Urothelium cell line (cell line): ENCODE data around the gene CD36.

Experiments
- DNase-seq: peaks from one replicate; pipeline ENCODE4 v3.0.0; 2011; ENCODE audit warnings: low spot score, mixed read lengths
- FAIRE-seq: peaks from 2 replicates; lab custom pipeline; 2011; peaks lifted over from hg19 to GRCh38; lab: Jason Lieb, UNC

The CD36 gene

DNA sequence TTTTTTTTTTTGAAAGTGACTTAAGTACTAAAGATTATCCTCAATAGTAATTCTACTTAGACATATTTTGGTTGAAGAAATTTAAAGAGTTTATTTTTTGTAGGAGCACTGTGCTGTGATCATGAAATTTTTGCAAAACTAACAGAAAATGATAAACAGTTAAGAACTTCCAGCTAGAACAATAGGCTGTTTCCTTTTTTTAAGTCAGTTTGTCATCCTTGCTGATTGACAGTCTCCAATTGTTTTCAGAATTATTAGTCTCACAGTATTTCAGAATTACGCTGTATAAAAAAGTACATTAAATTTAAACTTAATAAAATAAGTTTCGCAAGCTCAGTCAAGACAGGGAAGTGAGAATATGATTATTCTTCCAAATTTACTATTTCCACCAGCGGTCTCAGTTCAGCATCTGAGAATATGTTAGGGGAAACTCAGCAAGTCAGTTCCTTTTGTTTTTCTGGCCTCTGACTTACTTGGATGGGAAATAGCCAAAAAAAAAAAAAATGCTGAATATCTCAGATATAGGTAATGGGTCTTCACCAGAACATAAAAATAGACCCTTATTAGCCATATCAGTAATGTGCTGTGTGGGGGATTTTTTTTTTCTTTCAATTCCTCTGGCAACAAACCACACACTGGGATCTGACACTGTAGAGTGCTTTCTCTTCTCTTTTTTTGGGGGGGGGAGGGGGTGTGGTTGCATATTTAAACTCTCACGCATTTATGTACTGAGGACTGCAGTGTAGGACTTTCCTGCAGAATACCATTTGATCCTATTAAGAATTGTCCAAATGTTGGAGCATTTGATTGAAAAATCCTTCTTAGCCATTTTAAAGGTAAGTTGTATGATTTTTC is at the start of gene CD36:
Gene CD36, plus strand, starts transcription at position 732 of the 855 bp plus-strand sequence. CDS start 8,099 bp downstream, outside the sequence.
- no peak for FAIRE-seq
- DNase-seq = no peak

GRCh38 chr7:80589631-80590030 is 48.8 kb upstream of the CD36 start:
- DNase-seq (no peak), FAIRE-seq (no peak)

DNA sequence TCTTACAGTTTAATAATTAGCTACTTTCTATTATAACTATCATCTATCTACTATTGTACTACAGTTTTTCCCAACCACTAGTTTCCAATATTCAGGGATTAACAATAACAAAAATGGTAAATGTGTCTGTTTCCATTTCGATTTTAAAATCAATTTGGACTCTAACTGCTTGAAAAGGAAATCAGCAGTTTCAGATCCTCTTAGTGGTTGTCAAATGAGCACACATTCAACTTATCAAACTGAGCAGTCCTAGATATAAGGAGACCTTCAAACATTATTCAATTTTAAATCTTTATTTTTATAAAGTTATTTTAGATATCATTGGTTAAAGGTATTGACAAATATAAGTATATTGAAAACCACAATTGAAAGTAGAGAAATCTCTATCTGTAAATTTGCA is 46.8 kb upstream of the CD36 start:
- DNase-seq (no peak), FAIRE-seq (no peak)

DNA sequence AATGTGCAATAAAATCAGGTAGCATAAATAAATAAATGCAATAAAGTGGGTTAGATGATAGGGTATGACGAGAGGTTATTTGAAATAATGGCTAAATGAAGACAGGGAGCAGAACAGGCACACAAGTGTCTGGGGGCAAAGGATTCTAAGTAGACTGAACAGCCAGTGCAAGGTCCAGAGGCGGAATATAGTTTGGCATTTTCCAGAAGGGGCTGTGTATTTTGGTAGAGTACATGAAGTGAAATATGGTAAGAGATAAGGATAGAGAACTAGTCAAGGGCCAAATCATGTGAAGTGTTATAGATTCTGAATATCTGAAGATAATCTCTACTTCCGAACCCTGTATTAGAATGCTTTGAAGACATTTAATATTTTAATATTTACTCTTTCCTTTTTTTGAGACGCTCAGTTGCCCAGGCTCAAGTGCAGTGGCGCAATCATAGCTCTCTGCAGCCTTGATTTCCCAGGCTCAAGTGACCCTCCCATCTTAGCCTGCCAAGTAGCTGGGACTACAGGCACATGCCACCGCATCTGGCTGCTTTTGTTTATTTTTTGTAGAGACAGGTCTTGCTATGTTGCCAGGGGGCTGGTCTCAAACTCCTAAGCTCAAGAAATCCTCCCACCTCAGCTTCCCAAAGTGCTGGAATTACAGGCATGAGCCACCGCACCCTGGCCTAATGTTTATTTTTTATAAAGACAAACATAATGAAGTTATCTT is 44.4 kb upstream of the CD36 start:
- FAIRE-seq = no peak

DNA sequence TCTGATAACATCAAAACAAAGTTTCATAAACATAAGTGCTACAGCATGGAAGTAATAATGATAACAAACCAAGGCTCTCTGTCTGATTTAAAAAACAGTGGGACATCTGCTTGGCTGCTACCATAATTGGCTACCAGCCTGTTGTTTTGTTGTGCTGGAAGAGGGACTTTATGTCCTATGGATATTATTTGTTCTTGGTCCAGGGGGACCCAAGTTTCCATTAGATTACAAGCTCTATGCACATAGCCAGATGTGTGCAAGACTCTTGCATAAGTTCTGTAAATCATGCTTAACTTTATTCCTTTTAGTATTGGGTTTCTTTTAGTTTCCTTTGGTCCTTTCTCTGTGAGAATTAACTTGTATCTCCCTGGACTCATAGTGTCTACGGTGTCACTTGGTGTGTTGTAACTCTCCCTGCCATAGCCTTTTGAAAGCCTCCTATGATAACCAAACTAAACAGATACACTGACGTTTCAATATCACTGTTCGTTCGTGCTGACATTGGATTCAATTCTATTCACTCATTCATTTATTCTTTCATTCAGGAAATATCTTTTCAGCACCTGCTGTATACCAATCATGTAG is 41.4 kb upstream of the CD36 start:
- DNase-seq (no peak), FAIRE-seq (no peak)

More for the DNA sequence above, 44.4 kb upstream of the CD36 start:
- no peak for DNase-seq

GRCh38 chr7:80597875-80598274 is 40.6 kb upstream of the CD36 start:
- FAIRE-seq (no peak), DNase-seq (no peak)

DNA sequence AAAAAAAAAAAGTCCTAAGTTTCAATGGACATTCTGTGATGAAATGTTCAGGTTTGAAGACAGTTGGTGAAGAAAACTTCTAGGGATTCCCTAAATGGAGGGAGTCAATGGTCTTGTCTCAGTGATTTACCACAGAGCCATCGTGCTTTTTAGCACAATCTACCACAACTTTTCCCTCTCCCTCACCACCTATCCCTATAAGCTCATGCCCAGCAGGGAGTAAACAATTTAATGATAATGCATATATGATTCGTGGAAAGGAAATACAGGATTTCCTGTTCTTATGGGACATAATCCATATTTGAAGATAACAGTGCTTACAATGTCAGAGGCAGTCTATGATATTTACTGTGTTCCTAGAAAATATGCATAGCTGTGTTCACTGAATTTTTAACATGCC is 38.4 kb upstream of the CD36 start:
- FAIRE-seq (no peak), DNase-seq (no peak)

DNA sequence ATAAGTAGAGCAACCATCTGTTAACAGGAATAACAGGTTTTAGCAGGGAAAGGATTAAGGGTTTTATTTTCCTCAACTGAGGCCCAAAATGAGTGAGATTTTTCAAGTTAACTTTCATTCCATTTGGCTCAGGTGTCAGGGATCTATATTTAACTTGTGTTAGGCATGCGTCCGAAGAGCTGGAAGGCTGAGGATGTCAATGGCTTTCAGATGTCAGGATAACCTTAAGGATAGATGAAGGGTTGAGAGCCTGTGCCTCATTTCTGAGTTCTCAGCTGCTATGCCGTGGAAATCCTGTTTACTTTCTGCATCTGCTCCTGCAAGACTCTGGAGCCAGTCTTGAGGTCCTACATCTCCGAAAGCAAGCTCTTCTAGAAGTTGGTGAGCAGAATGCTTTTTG is 36.4 kb upstream of the CD36 start:
- FAIRE-seq (no peak), DNase-seq (no peak)

DNA sequence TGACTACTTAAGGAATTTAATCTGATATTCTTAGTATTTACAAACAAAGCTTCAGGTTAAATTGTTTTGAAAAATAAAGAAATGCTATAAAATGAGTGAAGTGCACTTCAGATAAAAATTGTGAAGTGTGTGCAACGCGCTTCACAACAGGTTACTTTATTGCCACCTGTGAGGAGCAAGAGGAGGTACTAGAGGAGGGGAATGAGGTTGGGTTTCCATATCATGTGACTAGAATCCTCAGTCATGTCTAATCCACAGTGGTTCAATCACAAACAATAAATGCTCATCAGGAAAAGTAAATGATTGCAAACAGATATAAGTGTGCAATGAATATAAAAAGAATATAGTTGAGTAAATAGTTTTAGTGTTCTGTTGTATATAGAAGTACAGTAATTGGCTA is 34.5 kb upstream of the CD36 start:
- peak; percentile 17 for FAIRE-seq
- no peak for DNase-seq

GRCh38 chr7:80604436-80604835 is 34.0 kb upstream of the CD36 start:
- no peak for FAIRE-seq
- DNase-seq = no peak

DNA sequence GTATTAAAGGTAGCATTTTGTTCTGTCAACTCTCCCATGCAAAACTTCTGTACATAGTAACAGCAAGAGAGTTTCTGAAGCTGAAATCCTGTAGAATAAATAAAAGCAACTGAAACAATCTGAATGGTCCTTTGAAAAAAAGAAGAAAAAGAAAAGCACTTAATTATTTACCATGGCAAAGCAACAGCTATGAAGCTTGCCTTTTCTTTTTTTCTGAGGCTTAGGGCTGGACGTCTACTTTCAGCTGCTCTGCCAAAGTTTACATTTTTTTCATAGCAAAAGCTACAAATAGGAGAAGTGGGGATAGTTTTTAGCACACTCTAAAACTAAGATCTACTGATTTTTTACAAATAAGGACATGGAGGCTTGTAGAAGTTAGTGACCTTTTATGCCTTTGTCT is 31.3 kb upstream of the CD36 start:
- DNase-seq = no peak
- FAIRE-seq = no peak

GRCh38 chr7:80608336-80608735 is 30.1 kb upstream of the CD36 start:
- FAIRE-seq (no peak), DNase-seq (no peak)

DNA sequence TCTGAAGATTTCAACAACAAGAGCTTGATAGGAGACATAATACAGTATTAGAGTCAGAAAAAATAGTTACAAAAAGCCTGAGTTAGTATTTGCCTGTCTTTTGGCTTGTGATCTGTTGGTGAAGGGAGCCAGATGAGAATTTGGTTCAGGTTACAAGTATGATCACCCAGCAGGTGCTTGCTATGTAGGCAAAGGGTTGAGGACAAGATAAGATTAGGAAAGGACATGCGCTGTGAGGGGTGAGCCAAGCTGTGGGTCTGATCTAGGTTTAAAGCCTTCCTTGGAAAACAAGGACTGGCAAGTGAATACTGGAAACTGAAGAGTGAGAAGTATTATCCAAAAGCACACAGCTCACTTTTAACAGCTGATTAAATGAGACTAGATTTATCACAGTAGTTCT is 28.7 kb upstream of the CD36 start:
- FAIRE-seq (no peak), DNase-seq (no peak)

- DNase-seq = no peak
- no peak for FAIRE-seq
Observed at GRCh38 chr7:80611353-80611752, 27.1 kb upstream of the CD36 start.

DNA sequence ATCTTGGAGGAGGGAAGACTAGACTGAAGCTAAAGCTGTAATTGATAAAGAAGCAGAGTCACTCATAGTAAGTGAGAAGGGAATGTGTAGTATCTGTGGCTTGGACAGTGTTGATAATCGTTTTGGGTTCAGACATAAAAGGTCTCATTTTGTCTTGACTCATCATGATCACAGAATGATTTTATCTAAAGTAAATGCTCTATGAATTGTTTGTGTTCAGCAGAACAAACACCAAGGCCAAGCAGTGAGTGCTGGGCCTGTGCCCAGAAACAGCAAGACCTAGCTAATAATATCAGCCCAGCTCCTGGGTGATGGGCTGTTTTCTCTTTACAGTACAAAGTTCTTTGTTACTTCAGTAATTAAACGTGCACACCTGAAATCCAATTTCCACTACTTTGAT is 26.7 kb upstream of the CD36 start:
- FAIRE-seq = no peak

GRCh38 chr7:80612880-80613279 is 25.6 kb upstream of the CD36 start:
- FAIRE-seq = no peak

More for the DNA sequence above, 26.7 kb upstream of the CD36 start:
- DNase-seq = peak; percentile 17

DNA sequence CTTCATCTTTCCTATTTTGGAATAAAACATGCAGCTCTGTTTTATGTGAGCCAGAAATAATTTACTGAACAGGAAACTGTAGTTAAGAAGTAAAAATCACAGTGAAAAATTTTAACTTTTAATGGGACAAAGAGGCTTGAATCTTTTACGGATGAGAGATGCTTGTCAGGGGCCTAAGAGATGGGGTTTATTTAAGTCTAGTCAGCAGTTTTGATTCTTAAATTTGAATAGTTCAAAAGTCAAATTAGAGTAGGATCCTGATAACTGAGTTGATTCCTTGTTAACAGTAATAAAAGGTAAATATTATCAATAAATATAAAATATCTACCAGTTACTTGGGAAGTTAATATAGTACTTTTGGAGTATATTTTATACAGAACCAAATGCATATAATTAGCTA is 24.9 kb upstream of the CD36 start:
- DNase-seq (no peak), FAIRE-seq (no peak)

More at GRCh38 chr7:80612880-80613279, 25.6 kb upstream of the CD36 start:
- DNase-seq = no peak

GRCh38 chr7:80614851-80615271 is 23.6 kb upstream of the CD36 start:
- FAIRE-seq (no peak), DNase-seq (peak; percentile 20)

DNA sequence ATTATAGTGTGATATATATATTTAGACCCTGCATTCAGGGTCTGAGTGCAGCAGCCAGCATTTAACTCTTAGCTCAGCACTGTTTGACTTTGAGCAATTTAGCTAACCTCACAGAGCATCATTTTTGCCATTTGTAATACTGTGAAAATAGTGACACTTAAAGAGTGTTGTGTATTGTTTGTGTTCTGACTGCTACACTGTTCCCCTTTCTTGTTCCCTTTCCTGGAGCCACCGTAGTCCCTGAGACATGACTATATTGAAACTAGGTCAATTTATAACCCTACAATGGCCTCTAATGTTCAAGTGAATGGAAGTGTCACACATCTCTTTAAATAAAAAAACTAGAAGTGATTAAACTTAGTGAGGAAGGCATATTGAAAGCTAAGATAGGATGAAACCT is 20.3 kb upstream of the CD36 start:
- FAIRE-seq = no peak
- DNase-seq = no peak

GRCh38 chr7:80619741-80620140 is 18.7 kb upstream of the CD36 start:
- FAIRE-seq = no peak
- DNase-seq = no peak

DNA sequence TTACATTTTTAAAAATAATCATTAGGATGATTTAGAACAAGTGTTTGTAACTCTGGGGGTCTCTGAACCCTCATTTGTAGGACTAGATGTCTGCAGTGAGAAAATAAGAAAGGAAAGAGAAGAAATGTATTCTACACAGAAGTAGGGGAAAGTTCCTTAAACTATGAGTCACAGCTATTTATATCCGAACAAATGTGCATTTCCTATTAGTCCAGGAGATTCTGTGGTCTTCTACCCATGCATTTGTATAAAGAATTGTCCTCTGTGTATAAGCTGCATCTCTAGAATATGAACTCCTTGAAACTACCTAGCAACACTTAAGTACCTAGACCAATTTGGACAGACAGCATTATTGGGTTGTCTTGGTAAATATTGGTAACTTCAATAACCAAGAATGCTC is 15.9 kb upstream of the CD36 start:
- FAIRE-seq (peak; percentile 72), DNase-seq (peak; percentile 33)
